Sigmoid colon (tissue), 4 donors: ENCODE measurements around the gene INAFM2.

Experiments
- EP300 ChIP-seq, 4 donors: sonication (generic); formaldehyde crosslinking; IDR thresholded peaks; one replicate each; pipeline ENCODE4 v1.6.1; 2017; ENCODE audit warnings: antibody characterized with exemption in 4 of 4
- POLR2A ChIP-seq, 2 donors: fragments of 450-650 bp; IDR thresholded peaks; one replicate each; pipeline ENCODE4 v1.6.1; 2016; ENCODE audit warnings: antibody characterized with exemption in 2 of 2, mild to moderate bottlenecking in 2 of 2, moderate library complexity in 2 of 2
- POLR2AphosphoS5 ChIP-seq, 4 donors: sonication (generic); formaldehyde crosslinking; IDR thresholded peaks; one replicate each; pipeline ENCODE4 v1.6.1; 2017; ENCODE audit warnings: antibody characterized with exemption in 4 of 4
- TF ChIP-seq, protein P1 (sequence below), 4 experiments: fragments of 450-650 bp in 3 of 4; fragments of 200-600 bp in 1 of 4; IDR thresholded peaks; one replicate each; pipeline ENCODE4 v1.5.1; 2016 to 2019; ENCODE audit warnings: antibody characterized with exemption in 4 of 4, mild to moderate bottlenecking in 3 of 4, moderate library complexity in 2 of 4

DNA sequence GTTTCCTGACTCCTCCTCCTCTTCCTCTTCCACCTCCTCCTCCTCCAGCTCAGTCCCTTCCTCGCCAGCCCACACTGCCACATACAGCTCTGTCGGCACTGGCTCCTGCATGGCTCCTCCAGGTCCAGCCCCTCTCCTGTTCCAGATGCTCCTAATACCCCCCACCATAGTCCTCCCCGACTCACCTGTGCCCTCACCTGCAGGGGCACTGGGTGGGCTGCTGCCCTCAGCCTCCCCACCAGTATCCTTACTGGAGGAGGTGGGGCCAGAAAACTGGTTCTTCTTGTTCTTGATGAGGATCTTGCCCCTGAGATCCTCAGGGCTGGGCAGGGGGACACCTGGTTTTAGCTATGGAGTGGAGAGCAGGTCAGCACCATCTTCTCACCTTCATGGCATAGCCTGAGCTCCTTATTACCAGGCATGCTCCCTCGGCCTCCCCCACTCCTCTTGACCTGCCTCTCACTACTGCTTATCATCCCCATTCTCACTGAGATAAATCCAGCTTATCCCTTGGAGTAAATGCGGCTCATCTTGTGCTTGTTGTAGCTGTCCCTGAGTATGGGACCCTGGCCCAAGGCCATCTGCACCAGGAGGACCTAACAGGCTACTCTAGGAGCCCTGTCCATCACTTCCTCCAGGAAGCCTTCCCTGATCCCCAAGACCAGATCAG lies 26.8 kb upstream of the INAFM2 start:
- TF ChIP-seq, protein P1, sequence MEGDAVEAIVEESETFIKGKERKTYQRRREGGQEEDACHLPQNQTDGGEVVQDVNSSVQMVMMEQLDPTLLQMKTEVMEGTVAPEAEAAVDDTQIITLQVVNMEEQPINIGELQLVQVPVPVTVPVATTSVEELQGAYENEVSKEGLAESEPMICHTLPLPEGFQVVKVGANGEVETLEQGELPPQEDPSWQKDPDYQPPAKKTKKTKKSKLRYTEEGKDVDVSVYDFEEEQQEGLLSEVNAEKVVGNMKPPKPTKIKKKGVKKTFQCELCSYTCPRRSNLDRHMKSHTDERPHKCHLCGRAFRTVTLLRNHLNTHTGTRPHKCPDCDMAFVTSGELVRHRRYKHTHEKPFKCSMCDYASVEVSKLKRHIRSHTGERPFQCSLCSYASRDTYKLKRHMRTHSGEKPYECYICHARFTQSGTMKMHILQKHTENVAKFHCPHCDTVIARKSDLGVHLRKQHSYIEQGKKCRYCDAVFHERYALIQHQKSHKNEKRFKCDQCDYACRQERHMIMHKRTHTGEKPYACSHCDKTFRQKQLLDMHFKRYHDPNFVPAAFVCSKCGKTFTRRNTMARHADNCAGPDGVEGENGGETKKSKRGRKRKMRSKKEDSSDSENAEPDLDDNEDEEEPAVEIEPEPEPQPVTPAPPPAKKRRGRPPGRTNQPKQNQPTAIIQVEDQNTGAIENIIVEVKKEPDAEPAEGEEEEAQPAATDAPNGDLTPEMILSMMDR (IDR thresholded peaks at IDR 0.05), result no peak
- no peak for TF ChIP-seq EP300 (IDR thresholded peaks at IDR 0.05)
- TF ChIP-seq POLR2A (IDR thresholded peaks at IDR 0.05), result no peak
- TF ChIP-seq POLR2AphosphoS5 (IDR thresholded peaks at IDR 0.05), result no peak
